GM21825 (cell line): ENCODE results near the gene MARVELD3.
"Not testable (repeated sequence)": the region's sequence is repeated elsewhere in the genome, so short reads cannot be mapped to it uniquely, and the experiment has no call there.

Experiments used
- ATAC-seq: cut with Tn5 transposase; IDR thresholded peaks from one replicate; pipeline ENCODE4 v1.9.1; 2021; ENCODE audit warnings: mild to moderate bottlenecking, moderate library complexity; ENCODE audit not compliant: unreplicated experiment

MARVELD3 gene

DNA sequence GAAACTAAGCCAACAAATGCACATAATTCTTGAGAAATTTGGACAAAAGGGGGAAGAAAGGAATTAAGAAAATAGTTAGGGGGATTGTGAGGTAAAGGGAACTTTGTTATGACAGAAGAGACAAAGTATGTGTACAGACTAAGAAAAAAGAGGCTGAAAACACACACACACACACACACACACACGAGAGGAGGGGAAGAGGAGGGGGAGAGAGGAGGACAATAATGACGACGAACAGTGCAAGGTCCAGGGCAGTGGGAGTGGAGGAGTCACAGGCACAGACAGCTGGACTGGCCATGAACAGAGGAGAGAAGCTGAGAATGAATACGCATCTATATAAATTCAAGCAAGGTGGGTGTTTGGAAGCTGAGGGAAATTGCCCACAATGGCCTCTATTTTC lies 44.6 kb downstream of the MARVELD3 start:
- ATAC-seq, result no peak

DNA sequence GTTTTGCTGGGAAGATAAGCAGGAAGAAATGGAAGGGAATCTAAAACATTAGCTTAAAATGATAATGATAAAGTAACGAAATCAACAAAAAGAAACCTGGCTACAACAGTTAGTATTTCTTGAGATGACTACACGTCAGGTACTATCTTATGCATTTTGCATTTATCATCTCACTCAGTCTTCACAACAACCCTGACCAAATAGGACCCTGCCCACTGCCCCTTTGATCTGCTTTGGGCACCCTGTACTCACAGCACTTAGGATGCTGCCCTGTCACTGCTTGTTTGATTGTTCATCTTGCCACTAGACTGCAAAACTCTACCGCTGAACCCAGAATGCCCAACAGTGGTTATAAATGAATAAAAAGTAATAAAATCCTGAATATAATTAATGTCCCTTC lies 45.2 kb downstream of the MARVELD3 start:
- ATAC-seq, result no peak

DNA sequence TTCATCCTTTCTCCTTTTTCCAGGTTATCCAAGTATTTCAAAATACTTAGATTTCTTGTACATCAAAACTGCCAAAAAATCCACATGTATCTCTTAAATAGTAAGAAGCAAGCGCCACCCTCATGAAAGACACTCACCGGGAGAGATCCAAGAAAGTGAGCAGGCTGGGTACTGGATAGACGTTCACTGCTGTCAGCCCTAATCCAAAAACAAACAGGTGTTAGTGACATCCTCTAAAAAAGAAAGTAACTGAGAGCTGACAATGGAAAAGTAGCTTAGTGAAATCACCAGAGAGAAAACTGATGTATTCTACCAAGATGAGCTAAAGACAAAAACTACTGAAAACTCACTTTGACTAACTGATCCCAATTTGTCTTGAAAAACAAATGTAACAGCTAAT lies 46.1 kb downstream of the MARVELD3 start:
- no peak for ATAC-seq

DNA sequence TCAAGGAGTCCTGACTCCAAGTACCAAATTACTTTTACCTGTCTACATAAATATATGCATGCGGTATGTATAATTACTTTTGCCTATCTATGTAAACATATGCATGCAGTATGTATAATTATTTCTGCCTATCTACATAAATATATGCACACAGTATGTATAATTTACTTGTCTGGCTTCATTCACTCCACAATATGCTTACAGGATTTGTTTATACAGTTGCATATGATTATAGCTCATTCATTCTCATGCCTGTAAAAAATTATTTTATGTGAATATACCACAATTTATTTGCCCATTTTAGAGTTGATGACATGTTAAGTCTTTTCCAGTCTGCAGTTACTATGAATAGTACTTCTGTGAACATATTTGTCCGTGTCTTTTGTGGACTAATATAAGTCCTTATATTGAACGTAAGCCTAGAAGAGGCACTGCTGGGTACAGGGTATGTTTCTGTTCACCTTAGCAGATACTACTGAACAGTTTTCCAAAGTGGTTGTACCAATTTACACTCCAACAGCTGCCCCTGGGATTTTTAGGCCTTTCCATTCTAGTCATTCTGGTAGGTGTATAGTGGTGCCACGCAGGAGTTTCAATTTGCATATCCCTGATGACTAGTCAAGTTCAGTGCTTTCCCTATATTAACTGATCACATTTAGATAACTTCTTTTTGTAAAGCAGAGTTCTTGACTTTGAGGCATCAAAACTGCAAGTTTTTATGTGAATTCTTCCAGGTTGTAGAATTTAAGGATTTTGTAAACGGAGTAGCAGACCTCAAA lies 47.0 kb downstream of the MARVELD3 start:
- no peak for ATAC-seq

DNA sequence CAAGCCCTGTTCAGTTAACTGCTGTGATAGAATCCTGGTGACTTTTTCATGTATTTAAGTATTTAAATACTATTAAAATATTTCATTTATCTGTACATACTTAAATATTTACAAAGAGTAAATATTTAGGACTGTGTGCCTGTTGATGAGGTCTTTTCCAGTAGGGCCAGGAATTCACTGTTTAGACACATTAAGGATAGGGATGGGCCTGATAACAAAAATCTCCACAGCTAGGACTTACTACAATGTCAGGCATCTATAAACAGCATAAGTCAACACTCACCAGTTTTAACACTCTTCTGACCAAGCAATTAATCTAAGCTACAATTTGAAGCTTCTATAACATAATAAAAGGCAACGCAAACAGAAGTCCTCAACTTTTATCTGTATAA lies 47.6 kb downstream of the MARVELD3 start:
- no peak for ATAC-seq

DNA sequence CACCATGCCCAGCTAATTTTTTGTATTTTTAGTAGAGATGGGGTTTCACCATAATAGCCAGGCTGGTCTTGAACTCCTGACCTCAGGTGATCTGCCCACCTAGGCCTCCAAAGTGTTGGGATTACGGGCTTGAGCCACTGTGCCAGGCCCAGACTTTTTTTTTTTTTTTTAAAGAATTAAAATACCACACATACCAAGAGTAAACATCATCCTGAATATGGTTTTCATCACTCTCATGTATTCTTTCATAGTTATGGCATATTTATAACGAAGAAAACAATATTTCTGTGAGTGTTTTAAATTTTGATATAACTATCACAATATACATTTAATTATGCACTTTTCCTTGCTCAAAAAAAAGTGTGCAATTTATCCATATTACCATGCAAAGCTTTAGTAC lies 48.2 kb downstream of the MARVELD3 start:
- no peak for ATAC-seq

DNA sequence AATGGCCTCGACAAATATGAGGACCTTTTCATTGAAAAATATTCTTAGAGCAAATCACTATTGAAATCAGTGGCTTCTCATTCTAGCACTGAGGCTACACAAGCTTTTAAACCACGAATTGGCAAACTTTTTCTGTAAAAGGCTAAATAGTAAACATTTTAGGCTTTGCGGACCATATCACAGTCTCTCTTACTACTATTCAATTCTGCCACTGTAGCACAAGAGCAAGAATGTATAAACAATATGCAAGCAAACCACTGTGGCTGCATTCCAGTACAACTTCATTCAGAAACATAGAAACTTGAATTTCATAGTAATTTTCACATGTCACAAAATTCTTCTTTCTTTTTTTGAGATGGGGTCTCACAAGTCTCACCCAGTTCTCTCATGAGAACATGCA lies 49.4 kb downstream of the MARVELD3 start:
- no peak for ATAC-seq

DNA sequence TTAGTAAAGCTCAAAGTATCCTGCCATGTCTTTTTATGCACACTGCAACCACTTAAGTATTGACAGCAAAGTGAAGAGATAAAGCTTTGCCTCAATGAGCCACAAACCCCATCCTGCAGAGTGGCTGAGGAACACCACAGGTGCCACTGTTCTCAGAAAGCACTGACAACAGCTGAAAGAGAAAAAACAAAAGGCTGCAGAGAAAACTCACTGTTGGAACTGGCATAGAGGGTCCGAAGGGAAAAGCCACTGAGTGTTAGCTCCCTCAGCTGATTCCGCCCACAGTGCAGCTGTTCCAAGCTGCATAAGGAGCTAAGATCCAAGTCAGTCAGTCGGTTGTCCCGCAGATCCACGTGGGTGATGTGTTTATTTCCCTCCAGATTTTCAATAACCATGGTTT lies 50.3 kb downstream of the MARVELD3 start:
- no peak for ATAC-seq

DNA sequence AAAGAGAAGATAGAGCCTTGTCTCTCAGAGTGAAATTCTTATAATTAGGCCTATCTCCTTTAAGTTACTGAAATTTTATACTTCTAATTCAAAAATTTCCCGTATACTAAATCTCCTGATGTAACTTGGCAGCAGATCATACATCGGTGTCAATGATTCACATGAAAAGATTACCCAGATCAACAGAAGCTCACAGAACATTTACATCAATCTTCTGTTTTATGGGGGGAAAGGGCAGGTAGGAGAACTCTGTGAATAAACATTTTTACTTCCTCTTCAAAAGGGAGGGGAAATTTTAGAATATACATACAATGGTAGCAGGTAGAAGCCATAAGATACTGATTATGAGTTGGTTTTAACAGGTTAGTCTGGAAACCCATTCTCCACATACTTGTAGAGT lies 55.4 kb downstream of the MARVELD3 start:
- no peak for ATAC-seq

DNA sequence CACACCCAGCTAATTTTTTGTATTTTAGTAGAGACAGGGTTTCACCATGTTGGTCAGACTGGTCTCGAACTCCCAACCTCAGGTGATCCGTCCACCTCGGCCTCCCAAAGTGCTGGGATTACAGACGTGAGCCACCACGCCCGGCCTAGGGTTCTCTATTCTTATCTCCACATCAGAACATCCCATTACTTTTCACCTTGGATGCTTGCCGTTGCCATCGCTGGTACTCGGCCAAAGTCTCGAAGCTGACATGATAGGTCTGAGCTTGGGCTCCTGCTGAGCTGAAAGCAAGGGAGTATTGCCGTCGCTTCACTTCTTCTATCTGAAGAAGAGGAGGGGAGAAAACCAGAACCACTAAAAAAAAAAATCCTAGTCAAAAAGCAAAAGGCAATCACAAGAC lies 58.3 kb downstream of the MARVELD3 start:
- not testable (repeated sequence) for ATAC-seq
